ENCODE results near the gene CFAP221. TPM values are rescaled to one million over a fixed set of nuclear protein-coding genes. Genes with fewer than 3 reads are reported as not detected.

The CFAP221 gene
- total and polyA plus RNA-seq, 10 of the 15 experiments (the other 5 are each of a cell fraction or from before 2014, with no cell fraction given) = not detected

DNA sequence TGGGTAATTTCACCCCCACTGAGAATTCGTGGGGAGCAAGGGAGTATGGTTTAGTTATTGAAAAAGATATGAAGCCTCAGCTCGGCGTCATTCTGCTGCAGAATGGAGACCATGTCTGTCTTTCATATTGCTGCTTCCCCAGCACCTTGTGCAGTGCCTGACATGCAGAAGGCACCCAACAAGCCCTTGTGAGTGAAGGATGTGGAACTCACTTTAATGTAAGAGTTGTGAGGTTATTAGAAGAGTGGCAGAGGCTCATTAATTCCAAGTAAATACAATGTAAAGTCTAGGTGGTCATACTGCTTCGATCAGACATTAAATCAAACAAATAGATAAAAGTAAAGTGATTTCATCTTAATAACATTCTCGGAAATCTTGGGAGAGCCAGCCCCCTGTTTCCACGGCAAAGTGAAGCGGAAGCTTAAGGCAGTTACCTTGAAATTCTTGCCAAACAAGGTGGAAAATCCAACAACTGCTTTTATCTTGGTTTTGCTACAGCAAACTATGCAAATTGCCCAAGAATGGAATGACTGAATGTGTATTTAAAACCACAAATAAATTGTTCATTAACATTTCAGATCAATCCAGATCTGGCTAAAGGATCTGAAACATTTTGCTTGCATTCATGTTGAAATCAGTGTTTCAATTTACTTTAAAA, 9.6 kb downstream of the CFAP221 start:
- SMC1A ChIA-PET (ENCODE audit: uncharacterized antibody, unreplicated experiment) = no interaction called here
- TF ChIP-seq ATF3 (IDR thresholded peaks at IDR 0.05; ENCODE audit: borderline replicate concordance, extremely low read depth, low read depth, low read length) (no peak), KLF5 (IDR thresholded peaks at IDR 0.05; ENCODE audit: partially characterized antibody) (no peak), PML (IDR thresholded peaks at IDR 0.05; ENCODE audit: low read length) (no peak), GABPA (IDR thresholded peaks at IDR 0.05; ENCODE audit: low read depth) (no peak), E2F4 (IDR thresholded peaks at IDR 0.05; ENCODE audit: low read depth, low read length) (no peak), CBFB (IDR thresholded peaks at IDR 0.05; ENCODE audit: low read depth) (no peak), MXI1 (IDR thresholded peaks at IDR 0.05; ENCODE audit: low read depth, low read length) (no peak), SMAD5 (IDR thresholded peaks at IDR 0.05; ENCODE audit: low read depth) (no peak), IRF3 (IDR thresholded peaks at IDR 0.05) (no peak)
- TF ChIP-seq, protein P1, sequence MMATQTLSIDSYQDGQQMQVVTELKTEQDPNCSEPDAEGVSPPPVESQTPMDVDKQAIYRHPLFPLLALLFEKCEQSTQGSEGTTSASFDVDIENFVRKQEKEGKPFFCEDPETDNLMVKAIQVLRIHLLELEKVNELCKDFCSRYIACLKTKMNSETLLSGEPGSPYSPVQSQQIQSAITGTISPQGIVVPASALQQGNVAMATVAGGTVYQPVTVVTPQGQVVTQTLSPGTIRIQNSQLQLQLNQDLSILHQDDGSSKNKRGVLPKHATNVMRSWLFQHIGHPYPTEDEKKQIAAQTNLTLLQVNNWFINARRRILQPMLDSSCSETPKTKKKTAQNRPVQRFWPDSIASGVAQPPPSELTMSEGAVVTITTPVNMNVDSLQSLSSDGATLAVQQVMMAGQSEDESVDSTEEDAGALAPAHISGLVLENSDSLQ (IDR thresholded peaks at IDR 0.05) = no peak
- H3K27me3 ChIP-seq (replicated peaks in 1 of 2; ENCODE audit: control insufficient read depth in 2 of 2, insufficient read depth in 2 of 2, low read length in 1 of 2) = no peaks in the 10 kb centered on the region; a peak in 2 of 4 replicates
- no peak overlapping the region for H3K4me3 ChIP-seq
- no peak overlapping the region for H3K27ac ChIP-seq (ENCODE audit: control insufficient read depth, insufficient read depth)
- H2AFZ ChIP-seq (ENCODE audit: control insufficient read depth, low read depth, low read length) = no peak overlapping the region
- no peaks in the 10 kb centered on the region for H3K36me3 ChIP-seq (ENCODE audit: control insufficient read depth in 2 of 2, insufficient read depth in 2 of 2, low read length in 1 of 2)
- FAIRE-seq = no peak
- no TSS peak for BruUV-seq (replicated peaks)
- H4K20me1 ChIP-seq (ENCODE audit: control insufficient read depth, insufficient read depth) = no peaks in the 10 kb centered on the region
- in situ Hi-C loops (cut with MboI) (no loop called here), intact Hi-C loops (cut with micrococcal nuclease; ENCODE audit: unreplicated experiment) (no loop called here)
- no peak overlapping the region for H3K9ac ChIP-seq (ENCODE audit: control insufficient read depth, insufficient read depth, low read length)
- 46% methylated on average over 7 of the region's 7 CpGs for WGBS (ENCODE audit: insufficient coverage, insufficient replicate concordance, low lambda C conversion rate, missing lambda C conversion rate)
- CTCF ChIA-PET = no interaction called here
- H3K9me3 ChIP-seq (replicated peaks; ENCODE audit: control insufficient read depth, insufficient read depth, low read length) = no peaks in the 10 kb centered on the region
- RAD21 ChIA-PET (ENCODE audit: unreplicated experiment) = no interaction called here
- ATAC-seq = no peak
- POLR2A ChIA-PET = no interaction called here
- DNase-seq (ENCODE audit: low read depth, low spot score) = no peak
- H3K4me1 ChIP-seq (ENCODE audit: control insufficient read depth, insufficient read depth, low read length) = no peaks in the 10 kb centered on the region; the same call in 1 of the 2 replicates
- H3K79me2 ChIP-seq (ENCODE audit: control insufficient read depth, insufficient read depth, low read length) = no peaks in the 10 kb centered on the region
- H3K4me2 ChIP-seq (ENCODE audit: control insufficient read depth, insufficient read depth) = no peak overlapping the region
